Parathyroid adenoma (tissue), 2 donors: ENCODE measurements around the gene MZT2A.
"Not testable (repeated sequence)": the region's sequence is repeated elsewhere in the genome, so short reads cannot be mapped to it uniquely, and the experiment has no call there.

Source experiments
- H2AFZ ChIP-seq: fragments of 300-600 bp; sonication (generic); one replicate; pipeline ENCODE4 v1.7.0; 2017; ENCODE audit warnings: antibody characterized with exemption, mild to moderate bottlenecking
- H3K27ac ChIP-seq: fragments of 300-600 bp; sonication (generic); one replicate; pipeline ENCODE4 v1.7.0; 2017
- H3K27me3 ChIP-seq: fragments of 300-600 bp; sonication (generic); one replicate; pipeline ENCODE4 v1.7.0; 2017; ENCODE audit warnings: low read length; ENCODE audit not compliant: control insufficient read depth, insufficient read depth
- H3K36me3 ChIP-seq: fragments of 300-600 bp; sonication (generic); one replicate; pipeline ENCODE4 v1.7.0; 2017; ENCODE audit warnings: low read length; ENCODE audit not compliant: control insufficient read depth, insufficient read depth
- H3K4me1 ChIP-seq: fragments of 300-600 bp; sonication (generic); one replicate; pipeline ENCODE4 v1.7.0; 2017; ENCODE audit warnings: control low read depth
- H3K4me2 ChIP-seq: fragments of 300-600 bp; sonication (generic); one replicate; pipeline ENCODE4 v1.7.0; 2017; ENCODE audit warnings: low read length
- H3K4me3 ChIP-seq: fragments of 300-600 bp; sonication (generic); one replicate; pipeline ENCODE4 v1.7.0; 2017; ENCODE audit warnings: low read depth, low read length
- H3K79me2 ChIP-seq: fragments of 300-600 bp; sonication (generic); one replicate; pipeline ENCODE4 v1.7.0; 2017; ENCODE audit warnings: control low read depth
- H3K9ac ChIP-seq: fragments of 300-600 bp; sonication (generic); one replicate; pipeline ENCODE4 v1.7.0; 2017; ENCODE audit warnings: mild to moderate bottlenecking
- H3K9me3 ChIP-seq: fragments of 300-600 bp; sonication (generic); one replicate; pipeline ENCODE4 v1.7.0; 2017; ENCODE audit warnings: low read length; ENCODE audit not compliant: control insufficient read depth
- TF ChIP-seq, protein P1 (sequence below): fragments of 300-600 bp; sonication (generic); IDR thresholded peaks from one replicate; pipeline ENCODE4 v1.7.0; 2017; ENCODE audit warnings: antibody characterized with exemption, mild to moderate bottlenecking
- donor health status: primary hyperparathyroidism.

MZT2A gene

DNA sequence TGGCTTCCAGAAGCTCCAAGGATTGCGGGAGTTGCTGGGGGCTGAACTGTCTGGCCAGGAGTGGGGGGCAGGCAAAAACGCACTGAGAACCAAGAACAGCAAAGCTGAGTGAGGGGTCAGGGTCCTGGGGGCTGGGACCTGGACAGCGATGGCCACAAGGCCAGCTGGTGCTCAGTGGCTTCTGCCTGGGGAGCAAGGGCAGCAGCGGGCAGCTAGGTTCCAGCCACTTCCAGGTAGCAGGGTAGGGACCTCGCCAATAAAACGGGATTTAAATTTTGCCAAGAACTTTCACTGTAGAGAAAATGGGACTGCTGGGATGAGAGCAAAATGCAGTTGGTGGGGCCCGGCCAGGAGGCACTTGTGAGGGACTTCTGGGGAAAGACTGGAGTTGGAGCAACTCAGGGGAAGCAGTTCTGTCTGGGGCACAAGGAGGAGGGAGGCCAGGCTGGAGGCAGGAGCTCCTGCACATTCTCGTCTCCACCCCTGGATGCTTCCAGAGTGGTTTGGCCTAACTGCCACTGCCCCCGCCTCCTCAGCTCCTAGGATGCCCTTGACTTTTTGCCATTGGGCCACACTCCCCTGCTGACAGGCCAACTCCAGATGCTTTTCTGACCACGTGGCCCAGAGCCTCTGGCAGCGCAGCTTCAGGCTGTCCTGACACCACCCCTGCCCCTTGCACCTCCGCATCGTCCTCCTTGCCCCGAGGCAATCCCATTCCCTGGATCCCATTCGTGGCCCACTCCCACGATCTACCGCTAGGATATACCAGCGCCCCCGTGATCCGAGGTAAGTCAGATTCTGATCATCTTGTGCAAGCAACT lies 30.0 kb upstream of the MZT2A start:
- Histone ChIP-seq H3K9me3 (no peaks in the 10 kb centered on the region), H3K36me3 (no peaks in the 10 kb centered on the region), H3K27ac (no peak overlapping the region), H2AFZ (no peak overlapping the region), H3K27me3 (no peaks in the 10 kb centered on the region), H3K4me1 (no peaks in the 10 kb centered on the region), H3K4me2 (no peak overlapping the region), H3K9ac (no peak overlapping the region), H3K79me2 (no peaks in the 10 kb centered on the region), H3K4me3 (no peak overlapping the region)
- TF ChIP-seq, protein P1, sequence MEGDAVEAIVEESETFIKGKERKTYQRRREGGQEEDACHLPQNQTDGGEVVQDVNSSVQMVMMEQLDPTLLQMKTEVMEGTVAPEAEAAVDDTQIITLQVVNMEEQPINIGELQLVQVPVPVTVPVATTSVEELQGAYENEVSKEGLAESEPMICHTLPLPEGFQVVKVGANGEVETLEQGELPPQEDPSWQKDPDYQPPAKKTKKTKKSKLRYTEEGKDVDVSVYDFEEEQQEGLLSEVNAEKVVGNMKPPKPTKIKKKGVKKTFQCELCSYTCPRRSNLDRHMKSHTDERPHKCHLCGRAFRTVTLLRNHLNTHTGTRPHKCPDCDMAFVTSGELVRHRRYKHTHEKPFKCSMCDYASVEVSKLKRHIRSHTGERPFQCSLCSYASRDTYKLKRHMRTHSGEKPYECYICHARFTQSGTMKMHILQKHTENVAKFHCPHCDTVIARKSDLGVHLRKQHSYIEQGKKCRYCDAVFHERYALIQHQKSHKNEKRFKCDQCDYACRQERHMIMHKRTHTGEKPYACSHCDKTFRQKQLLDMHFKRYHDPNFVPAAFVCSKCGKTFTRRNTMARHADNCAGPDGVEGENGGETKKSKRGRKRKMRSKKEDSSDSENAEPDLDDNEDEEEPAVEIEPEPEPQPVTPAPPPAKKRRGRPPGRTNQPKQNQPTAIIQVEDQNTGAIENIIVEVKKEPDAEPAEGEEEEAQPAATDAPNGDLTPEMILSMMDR = no peak

GRCh38 chr2:131521524-131521923 lies 29.3 kb upstream of the MZT2A start:
- not testable (repeated sequence) for H3K36me3 ChIP-seq, H3K4me2 ChIP-seq, H3K27ac ChIP-seq, H3K79me2 ChIP-seq, H3K27me3 ChIP-seq, H3K4me3 ChIP-seq, H3K4me1 ChIP-seq, H3K9me3 ChIP-seq, H2AFZ ChIP-seq, H3K9ac ChIP-seq

DNA sequence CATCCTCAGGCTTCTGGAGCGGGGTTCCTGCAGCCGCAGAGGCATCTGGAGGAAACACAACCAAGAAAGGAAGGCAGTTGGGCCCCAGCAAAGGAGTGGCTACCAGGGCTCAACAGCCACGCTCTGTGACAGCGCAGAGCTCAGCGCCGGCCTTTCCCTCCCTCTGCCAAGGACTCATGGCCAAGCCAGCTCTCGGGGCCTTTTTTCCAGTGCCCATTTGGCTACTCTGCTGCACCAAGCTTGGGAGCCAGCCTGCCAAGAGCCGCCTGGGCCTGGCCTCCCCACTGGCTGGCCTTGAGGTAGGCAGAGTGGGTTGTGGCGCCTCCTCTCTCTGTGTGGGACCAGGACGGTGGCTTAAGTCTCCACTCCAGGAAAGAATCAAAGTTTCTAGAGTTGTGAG lies 28.3 kb upstream of the MZT2A start:
- Histone ChIP-seq H3K36me3 (no peaks in the 10 kb centered on the region), H3K79me2 (no peaks in the 10 kb centered on the region), H3K4me1 (no peaks in the 10 kb centered on the region), H3K4me2 (no peak overlapping the region), H2AFZ (no peak overlapping the region), H3K27me3 (no peaks in the 10 kb centered on the region), H3K9ac (no peak overlapping the region), H3K9me3 (no peaks in the 10 kb centered on the region), H3K27ac (no peak overlapping the region), H3K4me3 (no peak overlapping the region)
- TF ChIP-seq, protein P1 = no peak

DNA sequence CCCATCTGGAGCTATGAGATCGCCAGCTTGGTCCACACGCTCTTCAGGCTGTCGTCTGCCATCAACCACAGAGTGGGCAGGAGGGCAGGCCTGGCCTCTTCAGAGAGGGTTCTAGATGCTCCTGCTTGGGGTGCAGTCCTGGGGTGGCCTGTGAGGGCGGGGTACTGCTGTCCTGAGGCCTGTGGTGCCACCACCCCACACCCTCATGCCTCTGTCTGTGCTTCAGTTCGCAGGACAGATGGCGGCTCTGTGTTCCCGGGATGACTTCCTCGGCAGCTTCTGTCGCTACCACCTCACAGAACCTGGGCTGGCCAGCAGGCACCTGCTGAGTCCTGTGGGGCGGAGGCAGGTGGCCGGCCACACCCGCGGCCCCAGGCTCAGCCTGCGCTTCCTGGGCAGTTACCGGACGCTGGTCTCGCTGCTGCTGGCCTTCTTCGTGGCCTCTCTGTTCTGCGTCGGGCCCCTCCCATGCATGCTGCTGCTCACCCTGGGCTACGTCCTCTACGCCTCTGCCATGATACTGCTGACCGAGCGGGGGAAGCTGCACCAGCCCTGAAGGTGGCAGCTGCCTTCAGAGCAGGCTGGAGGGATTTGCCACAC lies 27.8 kb upstream of the MZT2A start:
- not testable (repeated sequence) for H3K9ac ChIP-seq, H3K27me3 ChIP-seq, H3K9me3 ChIP-seq, H3K4me2 ChIP-seq, H3K4me1 ChIP-seq, H2AFZ ChIP-seq, H3K27ac ChIP-seq, H3K36me3 ChIP-seq, H3K79me2 ChIP-seq, H3K4me3 ChIP-seq

DNA sequence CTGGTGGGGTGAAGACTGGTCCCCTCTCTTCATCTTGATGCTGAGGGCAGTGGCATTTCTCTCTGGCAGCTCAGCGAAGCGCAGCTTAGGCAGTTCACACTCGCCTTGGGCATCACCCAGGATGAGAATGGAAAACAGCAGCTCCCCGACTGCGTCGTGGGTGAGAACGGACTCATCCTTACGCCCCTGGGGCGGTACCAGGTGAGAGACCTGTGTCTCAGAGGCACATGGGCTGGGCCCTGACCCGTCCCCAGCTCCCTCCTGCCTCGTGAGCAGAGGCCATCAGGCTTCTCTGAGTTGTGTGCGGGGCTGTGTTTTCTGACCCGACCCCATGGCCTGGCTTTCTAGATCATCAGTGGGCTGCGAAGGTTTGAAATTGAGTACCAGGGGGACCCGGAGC lies 27.3 kb upstream of the MZT2A start:
- TF ChIP-seq, protein P1 = no peak
- H3K9ac ChIP-seq = no peak overlapping the region
- H3K36me3 ChIP-seq = no peaks in the 10 kb centered on the region
- no peak overlapping the region for H2AFZ ChIP-seq
- H3K4me1 ChIP-seq = no peaks in the 10 kb centered on the region
- H3K4me2 ChIP-seq = no peak overlapping the region
- no peaks in the 10 kb centered on the region for H3K79me2 ChIP-seq
- no peaks in the 10 kb centered on the region for H3K27me3 ChIP-seq
- H3K27ac ChIP-seq = no peak overlapping the region
- no peaks in the 10 kb centered on the region for H3K9me3 ChIP-seq
- no peak overlapping the region for H3K4me3 ChIP-seq

DNA sequence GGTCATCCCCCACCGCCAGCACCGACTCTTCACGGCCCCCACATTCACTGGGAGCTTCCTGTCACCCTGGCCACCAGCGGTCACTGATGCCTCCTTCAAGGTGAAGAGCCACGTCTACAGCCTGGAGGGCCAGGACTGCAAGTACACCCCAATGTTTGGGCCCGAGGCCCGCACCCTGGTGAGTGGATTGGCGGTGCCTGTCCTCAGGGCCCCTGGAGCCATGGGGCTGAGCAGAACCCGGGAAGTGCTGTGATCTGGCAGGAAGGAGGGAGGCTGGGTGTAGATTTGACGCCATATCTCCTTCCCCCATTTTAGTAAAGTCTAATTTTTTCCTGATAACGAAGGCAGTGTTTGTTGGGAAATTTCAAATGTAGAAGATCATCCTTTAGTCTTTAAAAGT lies 26.3 kb upstream of the MZT2A start:
- H3K27ac ChIP-seq, H3K9me3 ChIP-seq, H3K79me2 ChIP-seq, H3K4me2 ChIP-seq, H3K4me1 ChIP-seq, H3K36me3 ChIP-seq, H3K27me3 ChIP-seq, H3K4me3 ChIP-seq, H2AFZ ChIP-seq, H3K9ac ChIP-seq: not testable (repeated sequence)

GRCh38 chr2:131517856-131518255 lies 25.7 kb upstream of the MZT2A start:
- H3K4me2 ChIP-seq, H3K79me2 ChIP-seq, H3K36me3 ChIP-seq: not testable (repeated sequence)

More at GRCh38 chr2:131517856-131518255, 25.7 kb upstream of the MZT2A start:
- H3K9ac ChIP-seq, H3K9me3 ChIP-seq, H3K4me3 ChIP-seq, H3K27ac ChIP-seq, H2AFZ ChIP-seq, H3K4me1 ChIP-seq, H3K27me3 ChIP-seq: not testable (repeated sequence)
